Stimulated activated CD8-positive, alpha-beta memory T cell treated with anti-CD3 and anti-CD28 coated beads, Interleukin-12 subunit alpha, Interleukin-12 subunit beta, amount 100 ng/mL, for 24 hours (primary cell): ENCODE results near the gene SIX4.
"Not testable (repeated sequence)": the region's sequence is repeated elsewhere in the genome, so short reads cannot be mapped to it uniquely, and the experiment has no call there.

Experiments
- DNase-seq: peaks from one replicate; pipeline ENCODE4 v3.0.0-alpha.2; 2020; ENCODE audit errors: extremely low read depth

SIX4 gene

GRCh38 chr14:60723907-60724618 is at the start of gene SIX4:
Gene SIX4 (minus strand): TSS chr14:60724351. CDS start chr14:60724074, 277 bp downstream.
- DNase-seq = no peak

GRCh38 chr14:60773558-60773957 is 49.4 kb upstream of the SIX4 start:
- no peak for DNase-seq

- DNase-seq = no peak
Observed at GRCh38 chr14:60771117-60771516, 47.0 kb upstream of the SIX4 start.

GRCh38 chr14:60768602-60769001 is 44.5 kb upstream of the SIX4 start:
- DNase-seq = no peak

GRCh38 chr14:60760644-60761364 is 36.7 kb upstream of the SIX4 start:
- DNase-seq = no peak

- DNase-seq = no peak
Observed at GRCh38 chr14:60760209-60760608, 36.1 kb upstream of the SIX4 start.

- no peak for DNase-seq
Observed at GRCh38 chr14:60758885-60759284, 34.7 kb upstream of the SIX4 start.

- DNase-seq = no peak
Observed at GRCh38 chr14:60757567-60758002, 33.4 kb upstream of the SIX4 start.

GRCh38 chr14:60756847-60757246 is 32.7 kb upstream of the SIX4 start:
- DNase-seq = no peak

GRCh38 chr14:60753264-60754119 is 29.3 kb upstream of the SIX4 start:
- DNase-seq = peak; percentile 8

GRCh38 chr14:60744566-60744965 is 20.4 kb upstream of the SIX4 start:
- no peak for DNase-seq

- DNase-seq = no peak
Observed at GRCh38 chr14:60738843-60739508, 14.8 kb upstream of the SIX4 start.

GRCh38 chr14:60736494-60736893 is 12.3 kb upstream of the SIX4 start:
- DNase-seq = no peak

- no peak for DNase-seq
Observed at GRCh38 chr14:60735416-60735815, 11.3 kb upstream of the SIX4 start.

GRCh38 chr14:60734465-60735242 is 10.5 kb upstream of the SIX4 start, which contains the start of gene MNAT1:
Gene MNAT1 (plus strand): TSS chr14:60734761. CDS start chr14:60734863, 102 bp downstream.
- DNase-seq = peak; percentile 47

GRCh38 chr14:60732840-60733483 is 8.8 kb upstream of the SIX4 start:
- no peak for DNase-seq

- DNase-seq = not testable (repeated sequence)
Observed at GRCh38 chr14:60731291-60731690, 7.1 kb upstream of the SIX4 start.

- DNase-seq = no peak
Observed at GRCh38 chr14:60723116-60723906, 840 bp downstream of the SIX4 start.

GRCh38 chr14:60722357-60723115 is 1.6 kb downstream of the SIX4 start:
- no peak for DNase-seq
